ENCODE measurements around the gene PICALM. TPM values are rescaled to one million over a fixed set of nuclear protein-coding genes. Genes with fewer than 3 reads are reported as not detected.

Gene PICALM
- total and polyA plus RNA-seq, 2 of the 8 experiments (the other 6 are each of a cell fraction or from before 2014, with no cell fraction given) = 69.4 to 71.3 TPM

DNA sequence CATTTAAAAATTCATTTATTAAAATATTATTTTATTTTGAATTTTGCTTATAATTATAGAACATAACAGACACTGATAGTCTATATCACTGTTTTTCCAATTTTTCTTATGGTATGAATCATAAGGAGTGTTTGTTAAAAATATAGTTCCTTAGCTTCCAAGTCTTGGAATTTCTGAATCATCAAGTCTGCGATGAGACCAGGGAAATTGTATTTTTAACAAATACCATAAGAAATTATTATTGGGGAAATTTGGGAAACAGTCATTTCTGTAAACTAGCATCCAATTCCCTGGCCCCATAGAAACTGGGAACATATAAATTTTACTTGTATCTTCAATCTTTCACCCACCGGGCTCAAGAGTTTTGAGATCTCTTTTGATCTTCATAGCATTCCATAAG lies 38.0 kb upstream of the PICALM start:
- DNase-seq (ENCODE audit: low read depth in 1 of 2, low spot score in 2 of 2) (no peak), FAIRE-seq (no peak)
- Histone ChIP-seq H3K14ac (ENCODE audit: insufficient read length) (no peak overlapping the region), H2BK15ac (ENCODE audit: low read length) (no peak overlapping the region), H2BK5ac (ENCODE audit: low read depth, low read length) (no peak overlapping the region), H4K5ac (ENCODE audit: insufficient read length, low read depth, low read length) (no peak overlapping the region), H3K4me3 (ENCODE audit: extremely low read depth in 1 of 4, insufficient read depth in 2 of 4, low read depth in 3 of 4, low read length in 4 of 4) (no peak overlapping the region), H3K23ac (ENCODE audit: insufficient read length) (no peak overlapping the region), H3K4me1 (replicated peaks in 1 of 4; ENCODE audit: control insufficient read depth in 3 of 4, insufficient read depth in 4 of 4, low read length in 3 of 4) (no peaks in the 10 kb centered on the region), H4K91ac (replicated peaks; ENCODE audit: insufficient read length, low read length) (no peak overlapping the region), H3K9me3 (ENCODE audit: insufficient read depth in 2 of 2, low read depth in 1 of 2, low read length in 1 of 2) (no peaks in the 10 kb centered on the region), H3K27me3 (replicated peaks in 1 of 4; ENCODE audit: control insufficient read depth in 3 of 4, extremely low read depth in 1 of 4, insufficient read depth in 3 of 4, low read length in 3 of 4) (peaks cover 0 to 2% (median 0%) of the 10 kb centered on the region in 4 experiments; a peak in 1 of 7 replicates), H2AFZ (ENCODE audit: low read length) (no peak overlapping the region), H2AK5ac (ENCODE audit: low read depth, low read length) (no peak overlapping the region), H3K4me2 (ENCODE audit: insufficient read depth in 1 of 2, low read depth in 2 of 2, low read length in 2 of 2) (no peak overlapping the region), H3K23me2 (ENCODE audit: low read depth, low read length) (no peaks in the 10 kb centered on the region), H3K18ac (ENCODE audit: extremely low read depth, low read length) (no peak overlapping the region), H3K79me2 (ENCODE audit: control insufficient read depth in 1 of 2, insufficient read depth in 2 of 2, low read length in 2 of 2) (no peaks in the 10 kb centered on the region), H3K79me1 (ENCODE audit: low read depth, low read length) (no peaks in the 10 kb centered on the region), H2BK12ac (ENCODE audit: low read depth, low read length) (no peak overlapping the region), H2BK20ac (ENCODE audit: low read length) (no peak overlapping the region), H4K8ac (ENCODE audit: extremely low read depth, insufficient read depth, low read length) (no peak overlapping the region), H2BK120ac (replicated peaks; ENCODE audit: low read depth, low read length) (no peak overlapping the region), H3K56ac (replicated peaks; ENCODE audit: insufficient read length, low read depth, low read length) (no peak overlapping the region), H3K27ac (ENCODE audit: low read depth, low read length) (no peak overlapping the region), H3K4ac (replicated peaks; ENCODE audit: insufficient read length, low read depth, low read length) (no peak overlapping the region), H3K9ac (replicated peaks in 1 of 4; ENCODE audit: extremely low read depth in 1 of 4, low read depth in 3 of 4, low read length in 3 of 4) (no peak overlapping the region), H3K36me3 (ENCODE audit: control insufficient read depth in 2 of 4, insufficient read depth in 4 of 4, low read length in 3 of 4) (no peaks in the 10 kb centered on the region), H4K20me1 (replicated peaks in 1 of 2; ENCODE audit: control insufficient read depth in 1 of 2, insufficient read depth in 2 of 2, low read length in 2 of 2) (no peaks in the 10 kb centered on the region)
- 92% methylated on average over 2 of the region's 2 CpGs; no CpG with 5 or more reads in 1 of the 2 experiments for WGBS, 2 experiments (ENCODE audit: extremely low coverage in 1 of 2, insufficient coverage in 1 of 2, insufficient read length in 1 of 2, insufficient replicate concordance in 2 of 2, low coverage in 1 of 2, low lambda C conversion rate in 2 of 2, missing lambda C conversion rate in 1 of 2)
- ChIA-PET CTCF (ENCODE audit: partially characterized antibody) (no interaction called here), POLR2A (ENCODE audit: partially characterized antibody) (no interaction called here)
- TF ChIP-seq TBP (IDR thresholded peaks at IDR 0.05; ENCODE audit: low read depth, low read length) = no peak
- TF ChIP-seq SIRT6 (IDR thresholded peaks at IDR 0.05; ENCODE audit: low read length) = no peak
- TF ChIP-seq TAF1 (IDR thresholded peaks at IDR 0.05; ENCODE audit: low read depth, low read length) = no peak
- TF ChIP-seq SIN3A (conservative IDR thresholded peaks at IDR 0.05 in 1 of 2, IDR thresholded peaks at IDR 0.05 in 1 of 2; ENCODE audit: low read depth in 1 of 2, low read length in 2 of 2) = no peak
- no peak for TF ChIP-seq CTBP2 (IDR thresholded peaks at IDR 0.05; ENCODE audit: borderline replicate concordance, insufficient read depth, insufficient read length, low read length)
- no peak for TF ChIP-seq FOSL1 (IDR thresholded peaks at IDR 0.05; ENCODE audit: insufficient read depth, low read depth, low read length)
- TF ChIP-seq, protein P1, sequence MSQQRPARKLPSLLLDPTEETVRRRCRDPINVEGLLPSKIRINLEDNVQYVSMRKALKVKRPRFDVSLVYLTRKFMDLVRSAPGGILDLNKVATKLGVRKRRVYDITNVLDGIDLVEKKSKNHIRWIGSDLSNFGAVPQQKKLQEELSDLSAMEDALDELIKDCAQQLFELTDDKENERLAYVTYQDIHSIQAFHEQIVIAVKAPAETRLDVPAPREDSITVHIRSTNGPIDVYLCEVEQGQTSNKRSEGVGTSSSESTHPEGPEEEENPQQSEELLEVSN (IDR thresholded peaks at IDR 0.05) = no peak
- TF ChIP-seq, protein P2, sequence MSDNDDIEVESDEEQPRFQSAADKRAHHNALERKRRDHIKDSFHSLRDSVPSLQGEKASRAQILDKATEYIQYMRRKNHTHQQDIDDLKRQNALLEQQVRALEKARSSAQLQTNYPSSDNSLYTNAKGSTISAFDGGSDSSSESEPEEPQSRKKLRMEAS (IDR thresholded peaks at IDR 0.05) = no peak
- no peak for TF ChIP-seq SP2 (IDR thresholded peaks at IDR 0.05; ENCODE audit: low read length)
- TF ChIP-seq RAD21 (IDR thresholded peaks at IDR 0.05 in 1 of 2, conservative IDR thresholded peaks at IDR 0.05 in 1 of 2; ENCODE audit: low read depth in 2 of 2, low read length in 2 of 2) = no peak
- no peak for TF ChIP-seq BCL11A (IDR thresholded peaks at IDR 0.05; ENCODE audit: low read depth in 2 of 2, low read length in 2 of 2)
- TF ChIP-seq KDM5A (IDR thresholded peaks at IDR 0.05; ENCODE audit: low read length) = no peak
- TF ChIP-seq EP300 (IDR thresholded peaks at IDR 0.05; ENCODE audit: borderline replicate concordance in 1 of 2, low read depth in 2 of 2, low read length in 2 of 2) = no peak

Measured in H1 (cell line).